Stimulated activated CD4-positive, alpha-beta T cell treated with anti-CD3 and anti-CD28 coated beads, Interleukin-12 subunit alpha, Interleukin-12 subunit beta, amount 100 ng/mL, for 24 hours (primary cell): Measurements from ENCODE around the gene DDX4.
"Not testable (repeated sequence)": the region's sequence is repeated elsewhere in the genome, so short reads cannot be mapped to it uniquely, and the experiment has no call there.

Experiments
- DNase-seq, 2 experiments: peaks; one replicate each; pipeline ENCODE4 v3.0.0-alpha.2; 2020; ENCODE audit warnings: low read depth in 2 of 2

Gene DDX4

DNA sequence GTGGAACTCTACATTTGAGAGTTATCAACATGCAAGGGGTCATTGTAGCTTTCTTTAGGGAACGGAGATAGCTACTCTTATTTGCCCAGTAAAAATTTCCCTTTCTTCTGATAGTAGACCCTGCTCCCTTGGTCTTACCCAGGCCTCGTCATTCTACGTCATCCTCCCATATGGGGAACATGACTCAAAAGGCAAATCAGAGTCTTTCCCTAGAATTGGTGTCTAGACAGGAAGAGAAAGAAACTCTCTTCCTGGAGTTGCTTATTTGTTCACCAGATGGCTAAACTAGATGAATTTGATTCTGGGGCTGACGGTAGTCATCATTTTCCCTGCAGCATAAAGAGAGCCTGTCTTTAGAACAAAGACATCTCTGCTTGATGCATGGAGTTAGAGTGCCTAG is 13.6 kb upstream of the DDX4 start:
- no peak for DNase-seq

DNA sequence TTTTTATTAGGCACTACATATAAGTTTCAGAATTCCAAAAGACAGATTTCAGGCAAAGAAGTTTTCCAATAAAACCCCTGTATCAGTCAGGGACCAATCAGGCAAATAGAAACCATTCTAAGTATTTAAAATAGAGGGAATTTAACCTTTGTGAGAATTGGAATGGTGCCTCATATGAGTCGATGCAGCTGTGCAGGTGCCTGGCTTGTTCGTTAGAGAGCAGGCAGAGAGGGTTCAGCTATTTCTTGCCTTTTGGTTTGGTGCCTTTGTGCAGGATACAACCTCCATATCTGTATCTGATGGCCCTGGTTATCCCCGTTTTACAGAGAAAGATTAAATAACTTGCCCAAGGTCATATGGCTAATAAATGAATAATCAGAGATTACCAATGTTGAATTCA is 6.0 kb upstream of the DDX4 start:
- DNase-seq, result no peak

DNA sequence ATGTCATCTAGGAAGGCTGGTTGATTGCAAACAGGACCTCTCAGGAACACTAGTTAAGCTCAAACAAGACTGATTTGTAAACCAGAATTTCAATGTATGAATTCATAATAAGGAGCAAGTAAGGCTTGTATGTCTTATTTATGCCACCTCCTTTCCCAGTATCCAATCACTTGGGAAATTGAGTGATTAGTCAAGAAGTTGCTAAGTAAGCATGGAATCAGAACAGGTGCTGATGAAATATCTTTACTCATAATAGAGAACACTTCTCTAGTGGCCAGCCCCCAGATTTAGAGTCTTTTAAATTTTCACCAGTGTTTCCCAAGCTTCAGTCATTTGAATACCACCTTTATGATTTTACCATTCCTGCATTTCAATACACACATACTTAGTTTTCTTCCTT is 5.3 kb upstream of the DDX4 start:
- no peak for DNase-seq

- DNase-seq, result no peak
Measured at GRCh38 chr5:55734658-55735057, 3.2 kb upstream of the DDX4 start.

GRCh38 chr5:55742778-55743177 is 4.9 kb downstream of the DDX4 start:
- no peak for DNase-seq

DNA sequence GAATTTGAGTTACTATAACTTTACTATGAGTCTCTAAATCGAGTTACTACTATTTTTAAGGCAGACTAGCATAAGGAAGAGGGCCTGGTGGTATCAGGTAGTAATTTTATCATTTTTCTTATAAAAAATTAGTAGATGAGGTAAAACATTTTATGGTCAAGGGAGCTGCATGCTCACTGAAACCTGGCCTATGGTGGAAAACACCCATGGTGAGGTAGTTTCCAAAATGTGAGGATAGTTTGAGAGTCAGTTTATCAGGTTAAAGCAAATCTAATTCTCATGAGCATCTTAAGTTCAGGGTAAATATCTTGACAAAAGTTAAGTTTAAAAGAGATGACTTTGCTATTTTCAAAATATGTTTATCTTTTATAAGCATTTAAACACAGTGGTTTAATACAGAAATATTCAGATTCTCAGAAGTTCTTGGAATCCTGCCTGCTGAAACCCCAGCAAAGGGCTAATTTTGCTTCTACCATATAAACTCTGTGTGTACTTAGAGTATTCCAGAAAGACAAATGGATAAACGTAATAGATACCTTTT is 10.0 kb downstream of the DDX4 start:
- DNase-seq, result no peak

- no peak for DNase-seq
Measured at GRCh38 chr5:55749387-55749786, 11.5 kb downstream of the DDX4 start.

DNA sequence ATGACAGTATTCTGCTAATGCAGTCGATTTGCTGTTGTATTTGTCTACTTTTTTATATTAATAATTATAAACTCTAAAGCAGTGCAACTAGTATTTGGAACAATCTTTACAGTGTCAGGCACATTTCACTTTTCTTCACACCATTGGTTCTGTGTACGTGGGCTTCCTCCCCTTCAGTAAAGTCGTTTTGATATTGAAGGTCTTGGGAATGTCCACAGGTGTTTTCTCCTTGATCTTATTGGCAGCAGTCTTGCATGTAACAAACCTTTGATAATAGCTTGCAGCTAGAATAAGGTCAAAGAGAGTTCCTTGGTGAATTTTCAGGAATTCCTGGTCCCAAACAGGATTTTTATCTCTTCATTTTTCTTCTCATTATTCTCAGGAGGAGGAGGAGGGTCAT is 12.2 kb downstream of the DDX4 start:
- DNase-seq, result no peak

- DNase-seq, result no peak
Measured at GRCh38 chr5:55750499-55750898, 12.6 kb downstream of the DDX4 start.

- no peak for DNase-seq
Measured at GRCh38 chr5:55758231-55758630, 20.4 kb downstream of the DDX4 start.

GRCh38 chr5:55758714-55759113 is 20.9 kb downstream of the DDX4 start:
- no peak for DNase-seq

DNA sequence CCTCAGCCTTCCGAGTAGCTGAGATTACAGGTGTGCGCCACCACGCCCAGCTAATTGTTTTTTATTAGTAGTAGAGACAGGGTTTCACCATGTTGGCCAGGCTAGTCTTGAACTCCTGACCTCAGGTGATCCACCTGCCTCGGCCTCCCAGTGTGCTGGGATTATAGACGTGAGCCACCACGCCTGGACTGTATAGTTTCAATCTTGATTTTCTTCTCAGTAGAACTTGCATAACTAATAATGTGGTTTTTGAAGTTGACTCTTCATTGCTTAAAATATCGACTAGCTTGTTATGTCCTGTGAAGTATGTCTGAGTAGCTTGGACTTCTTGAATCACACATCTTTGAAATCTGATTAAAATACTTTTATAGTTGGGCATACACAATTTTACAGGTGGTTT is 23.9 kb downstream of the DDX4 start:
- DNase-seq, result not testable (repeated sequence)

- DNase-seq, result no peak
Measured at GRCh38 chr5:55763746-55764420, 26.0 kb downstream of the DDX4 start.

DNA sequence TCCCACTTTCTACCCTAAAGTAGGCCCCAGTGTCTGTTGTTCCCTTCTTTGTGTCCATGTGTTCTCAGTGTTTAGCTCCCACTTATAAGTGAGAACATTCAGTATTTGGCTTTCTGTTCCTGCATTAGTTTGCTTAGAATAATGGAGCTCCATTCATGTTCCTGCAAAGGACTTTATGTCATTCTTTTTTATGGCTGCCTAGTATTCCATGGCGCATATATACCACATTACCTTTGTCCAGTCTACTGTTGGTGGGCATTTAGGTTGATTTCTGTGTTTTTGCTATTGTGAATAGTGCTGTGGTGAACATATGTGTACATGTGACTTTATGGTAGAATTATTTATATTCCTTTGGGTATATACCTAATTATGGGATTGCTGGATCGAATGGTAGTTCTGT is 30.4 kb downstream of the DDX4 start:
- DNase-seq, result no peak

DNA sequence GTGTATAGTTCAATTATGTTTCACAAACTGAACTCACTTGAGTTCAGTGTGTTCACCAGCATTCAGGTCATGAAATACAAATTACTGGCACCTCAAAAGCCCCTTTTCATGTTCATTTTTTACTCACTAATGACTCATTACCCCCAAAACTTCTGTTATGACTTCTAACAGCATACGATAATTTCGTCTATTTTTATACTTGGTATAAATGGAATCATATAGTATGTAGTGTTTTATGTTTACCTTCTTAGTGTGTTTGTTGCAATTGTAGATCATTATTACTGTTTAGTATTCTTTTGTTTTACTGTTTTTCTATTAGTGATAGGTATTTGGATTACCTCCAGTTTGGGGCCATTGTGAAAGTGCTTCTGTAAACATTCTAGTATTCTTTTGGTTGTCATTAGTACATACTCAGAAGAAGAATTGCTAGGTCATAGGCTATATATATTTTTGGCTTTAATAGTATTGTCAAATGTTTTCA is 33.4 kb downstream of the DDX4 start:
- DNase-seq, result no peak

- DNase-seq, result no peak
Measured at GRCh38 chr5:55773057-55773456, 35.2 kb downstream of the DDX4 start.

DNA sequence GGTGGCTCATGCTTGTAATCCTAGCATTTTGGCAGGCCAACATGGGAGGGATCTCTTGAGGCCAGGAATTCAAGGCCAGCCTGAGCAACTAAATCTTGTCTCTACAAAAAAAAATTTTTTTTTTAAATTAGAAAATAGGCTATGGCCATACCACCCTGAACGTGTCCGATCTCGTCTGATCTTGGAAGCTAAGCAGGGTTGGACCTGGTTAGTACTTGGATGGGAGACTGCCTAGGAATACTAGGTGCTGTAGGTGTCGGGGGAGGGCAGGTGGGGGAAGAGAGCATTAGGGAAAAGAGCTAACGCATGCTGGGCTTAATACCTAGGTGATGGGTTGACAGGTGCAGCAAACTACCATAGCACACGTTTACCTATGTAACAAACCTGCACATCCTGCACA is 39.5 kb downstream of the DDX4 start:
- DNase-seq, result no peak

GRCh38 chr5:55800924-55801323 is 63.1 kb downstream of the DDX4 start:
- no peak for DNase-seq

- DNase-seq, result not testable (repeated sequence)
Measured at GRCh38 chr5:55808814-55809213, 71.0 kb downstream of the DDX4 start.

DNA sequence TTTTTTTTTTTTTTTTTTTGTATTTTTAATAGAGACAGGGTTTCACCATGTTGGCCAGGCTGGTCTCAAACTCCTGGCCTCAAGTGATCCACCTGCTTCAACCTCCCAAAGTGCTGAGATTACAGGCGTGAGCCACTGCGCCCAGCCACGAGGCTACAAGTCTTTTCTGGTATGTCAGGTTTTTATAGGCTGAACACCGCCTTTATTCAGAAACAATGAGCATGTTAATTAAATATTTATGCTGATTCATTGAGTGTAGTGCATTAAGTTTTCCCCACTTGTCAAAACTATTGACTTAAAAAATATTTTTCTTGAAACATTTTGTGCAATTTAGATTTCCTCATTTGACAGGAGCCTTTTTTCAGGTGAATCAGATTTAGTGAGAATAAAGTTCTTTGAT is 78.1 kb downstream of the DDX4 start:
- not testable (repeated sequence) for DNase-seq

DNA sequence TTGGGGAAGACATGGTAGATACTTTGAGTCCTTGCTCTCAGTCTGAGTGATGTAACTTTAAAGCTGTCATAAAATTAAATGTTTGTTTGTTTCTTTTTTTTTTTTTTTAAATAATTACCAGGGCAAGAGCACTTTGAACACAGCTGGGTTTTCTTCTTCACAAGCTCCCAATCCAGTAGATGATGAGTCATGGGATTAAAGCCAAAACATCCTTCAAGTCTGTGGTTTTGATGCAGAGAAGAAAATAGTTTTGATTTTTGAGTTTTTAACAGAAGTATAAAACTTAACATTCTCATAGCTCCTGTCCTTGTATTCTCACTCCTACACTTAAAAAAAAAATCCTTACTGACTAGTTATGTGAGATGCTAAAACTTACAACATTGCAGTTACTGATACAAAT is 78.5 kb downstream of the DDX4 start:
- no peak for DNase-seq

GRCh38 chr5:55817030-55817429 is 79.2 kb downstream of the DDX4 start:
- DNase-seq, result no peak

GRCh38 chr5:55820488-55820887 is 82.6 kb downstream of the DDX4 start:
- no peak for DNase-seq
